ENCODE results near the gene SELENOT.
"Not testable (repeated sequence)": the region's sequence is repeated elsewhere in the genome, so short reads cannot be mapped to it uniquely, and the experiment has no call there.

SELENOT gene

GRCh38 chr3:150609988-150610387 is 6.9 kb downstream of the SELENOT start:
- DNase-seq: no peak

- no peak for DNase-seq
Observed at GRCh38 chr3:150610785-150611184, 7.7 kb downstream of the SELENOT start.

- no peak for DNase-seq
Observed at GRCh38 chr3:150611666-150612065, 8.5 kb downstream of the SELENOT start.

- no peak for DNase-seq
Observed at GRCh38 chr3:150612494-150612893, 9.4 kb downstream of the SELENOT start.

- no peak for DNase-seq
Observed at GRCh38 chr3:150613034-150613433, 9.9 kb downstream of the SELENOT start.

GRCh38 chr3:150613709-150614480 is 10.8 kb downstream of the SELENOT start:
- no peak for DNase-seq

GRCh38 chr3:150620002-150620689 is 17.0 kb downstream of the SELENOT start:
- no peak for DNase-seq

GRCh38 chr3:150622955-150623354 is 19.8 kb downstream of the SELENOT start:
- not testable (repeated sequence) for DNase-seq

GRCh38 chr3:150623945-150624344 is 20.8 kb downstream of the SELENOT start:
- DNase-seq: no peak

- no peak for DNase-seq
Observed at GRCh38 chr3:150626148-150626930, 23.2 kb downstream of the SELENOT start.

GRCh38 chr3:150627557-150627956 is 24.4 kb downstream of the SELENOT start:
- no peak for DNase-seq

GRCh38 chr3:150631515-150632221 is 28.5 kb downstream of the SELENOT start:
- DNase-seq: no peak

- DNase-seq: no peak
Observed at GRCh38 chr3:150635076-150635475, 32.0 kb downstream of the SELENOT start.

GRCh38 chr3:150635526-150635925 is 32.4 kb downstream of the SELENOT start:
- DNase-seq: no peak

GRCh38 chr3:150636258-150636657 is 33.1 kb downstream of the SELENOT start:
- no peak for DNase-seq

GRCh38 chr3:150639262-150639661 is 36.1 kb downstream of the SELENOT start:
- no peak for DNase-seq

GRCh38 chr3:150640256-150640655 is 37.1 kb downstream of the SELENOT start:
- no peak for DNase-seq

GRCh38 chr3:150653110-150653561 is 50.0 kb downstream of the SELENOT start:
- DNase-seq: no peak

GRCh38 chr3:150656316-150656715 is 53.2 kb downstream of the SELENOT start:
- DNase-seq: no peak

GRCh38 chr3:150662410-150663200 is 59.5 kb downstream of the SELENOT start:
- DNase-seq: no peak

GRCh38 chr3:150663461-150663860 is 60.3 kb downstream of the SELENOT start:
- no peak for DNase-seq

GRCh38 chr3:150666167-150666566 is 63.0 kb downstream of the SELENOT start:
- DNase-seq: no peak

All from NCI-H526 (cell line).